Left cardiac atrium (tissue), 4 donors: ENCODE results near the gene BICDL2. TPM values are rescaled to one million over a fixed set of nuclear protein-coding genes. Genes with fewer than 3 reads are reported as not detected.
"Not testable (repeated sequence)": the region's sequence is repeated elsewhere in the genome, so short reads cannot be mapped to it uniquely, and the experiment has no call there.

Source experiments
- ATAC-seq, 2 donors: fragments of 200-7000 bp; cut with Tn5 transposase; one replicate each; pipeline ENCODE4 v1.9.1; 2020; ENCODE audit warnings: mild to moderate bottlenecking in 2 of 2, moderate library complexity in 2 of 2
- DNase-seq: peaks from one replicate; pipeline ENCODE4 v3.0.0-alpha.2; 2020
- intact Hi-C, 2 donors: fragments of 100-400 bp; cut with DNase I; formaldehyde crosslinking; loops; one replicate each; pipeline versions ENCODE4 v1.14.1 to v1.15.1; 2022 to 2023
- total RNA-seq, 2 donors: library from RNA; stranded (reverse); fragmentation: NEBNext Ultra II Directional; extraction: Animal tissue kit (Norgen Biotek cat#: 25700); gene quantifications; one replicate each; pipeline ENCODE4 v1.2.1, GENCODE V29; 2021
- donor health status: DM: no; HTN: yes; CAD: no.
- donor health status: DM: no; HTN: yes; CAD: no; lungs with severe emphysema.
- donor health status: DM: yes; HTN: yes; CAD: no.
- donor health status: Dilated cardiomyopathy.

The BICDL2 gene
- total RNA-seq, 2 donors from 2014 or later: not detected

DNA sequence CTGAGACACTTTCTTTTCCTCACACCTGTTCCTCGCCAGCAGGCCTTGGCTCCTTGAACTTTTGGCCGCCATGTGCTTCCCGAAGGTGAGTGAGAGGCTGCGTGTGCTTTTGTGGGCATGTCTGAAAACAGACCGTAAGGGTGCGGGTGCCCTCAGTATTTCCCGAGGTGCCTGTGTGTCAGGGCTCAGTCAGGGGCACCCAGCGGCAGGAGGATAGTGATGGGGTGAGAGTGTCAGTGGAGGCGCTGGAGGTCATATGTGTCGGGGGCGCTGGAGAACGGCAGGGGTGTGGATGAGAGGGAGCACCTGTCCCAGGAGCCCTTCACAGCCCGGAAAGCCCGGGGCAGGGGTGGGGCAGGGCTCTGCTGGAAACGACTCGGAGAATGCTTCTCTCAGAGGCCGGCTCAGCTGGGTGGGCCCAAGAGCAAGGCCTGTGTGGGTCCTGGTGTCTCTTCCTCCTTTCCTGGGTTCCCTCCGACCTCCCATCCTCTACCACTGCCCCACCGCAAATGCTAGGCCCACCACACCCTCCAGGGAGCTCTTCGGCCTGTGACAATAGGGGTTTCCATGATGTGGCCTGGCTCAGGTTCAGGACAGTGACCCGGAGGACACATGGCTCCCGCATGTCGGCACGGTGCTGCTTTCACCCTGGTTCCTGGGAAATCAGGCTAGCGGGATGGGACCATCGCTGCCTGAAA is 29.1 kb upstream of the BICDL2 start:
- peak; percentile 12 to 29 for ATAC-seq
- intact Hi-C loops: no loop called here
- DNase-seq: peak; percentile 31

DNA sequence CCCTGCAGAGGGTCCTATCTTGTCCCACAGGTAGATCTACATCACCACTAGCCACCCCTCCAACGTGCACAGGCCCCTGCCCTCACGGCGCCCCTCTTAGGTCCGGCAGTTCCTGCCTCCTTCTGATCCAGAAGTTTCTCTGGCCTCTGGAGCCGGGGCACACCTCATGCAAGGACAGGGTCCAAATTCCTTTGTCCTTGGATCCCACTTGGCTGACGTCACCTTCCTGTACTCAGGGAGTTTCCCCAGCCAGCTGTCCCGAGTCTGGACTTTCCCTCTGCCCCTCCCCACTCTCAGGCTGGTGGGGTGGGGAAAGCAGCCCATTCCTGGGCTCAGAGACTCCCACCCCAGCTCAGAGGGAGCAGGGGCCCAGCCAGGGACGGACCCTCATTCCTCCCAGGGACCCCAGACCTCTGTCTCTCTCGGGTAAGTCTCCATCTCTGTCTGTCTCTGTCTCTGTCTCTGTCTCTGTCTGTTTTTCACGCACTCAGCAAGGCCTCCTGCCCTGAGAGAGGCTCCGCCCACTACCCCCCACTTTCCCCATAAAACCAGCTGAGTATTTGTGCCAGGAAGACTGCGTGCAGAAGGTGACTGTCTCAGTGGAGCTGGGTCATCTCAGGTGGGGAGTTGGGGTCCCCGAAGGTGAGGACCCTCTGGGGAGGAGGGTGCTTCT is 28.5 kb upstream of the BICDL2 start, which contains the start of gene IL32:
Gene IL32, plus strand, starts transcription at position 572 of the 673 bp plus-strand sequence. CDS start 172 bp downstream, outside the sequence.
- intact Hi-C loops: no loop called here
- ATAC-seq (peak; percentile 82 to 83), DNase-seq (peak; percentile 80)

DNA sequence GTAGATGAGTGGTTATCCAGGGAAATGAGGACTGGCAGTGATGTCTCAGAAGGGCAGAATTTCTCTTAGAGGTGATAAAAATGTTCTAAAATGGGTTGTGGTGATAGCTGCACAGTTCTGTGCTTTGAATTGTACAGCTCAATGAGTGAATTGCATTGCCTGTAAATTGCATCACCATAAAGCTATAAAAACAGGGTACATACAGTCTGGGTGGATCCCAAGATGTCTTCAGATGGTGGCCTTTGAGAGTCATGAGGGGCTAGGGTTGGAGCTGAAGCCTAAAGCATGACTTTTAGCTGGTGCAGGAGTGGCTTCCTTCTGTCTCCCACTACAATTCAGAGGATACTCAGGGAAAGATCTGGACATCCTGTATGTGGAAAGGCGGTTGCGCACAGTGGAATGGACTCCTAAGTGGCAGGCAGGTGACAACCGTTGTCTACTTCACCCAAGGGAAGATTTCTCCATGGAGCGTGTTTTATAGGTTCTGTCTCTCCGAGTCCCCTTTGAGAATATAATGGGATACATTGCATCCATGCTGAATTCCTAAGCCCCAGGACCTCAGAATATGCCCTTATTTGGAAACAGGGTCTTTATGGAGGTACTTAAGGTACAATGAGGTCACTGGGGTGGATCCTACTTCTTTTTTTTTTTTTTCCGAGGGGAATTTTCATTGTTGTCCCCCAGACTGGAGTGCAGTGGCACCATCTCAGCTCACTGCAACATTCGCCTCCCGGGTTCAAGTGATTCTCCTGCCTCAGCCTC is 27.1 kb upstream of the BICDL2 start:
- no peak for DNase-seq
- intact Hi-C loops: no loop called here
- no peak for ATAC-seq

DNA sequence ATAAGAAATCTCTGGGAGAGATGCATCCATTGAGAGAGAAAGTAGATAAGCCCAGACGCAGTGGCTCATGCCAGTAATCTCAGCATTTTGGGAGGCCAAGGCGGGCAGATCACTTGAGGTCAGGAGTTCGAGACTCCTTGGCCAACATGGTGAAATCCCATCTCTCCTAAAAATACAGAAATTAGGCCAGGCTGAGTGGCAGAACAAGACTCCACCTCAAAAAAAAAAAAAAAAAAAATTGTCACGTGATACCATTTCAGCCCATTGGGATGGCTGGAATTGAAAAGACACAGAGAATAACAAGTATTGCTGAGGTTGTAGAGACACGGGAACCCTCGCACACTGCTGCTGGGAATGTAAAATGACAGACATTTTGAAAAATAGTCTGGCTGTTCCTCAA is 25.8 kb upstream of the BICDL2 start:
- intact Hi-C loops: no loop called here
- ATAC-seq (no peak), DNase-seq (no peak)

DNA sequence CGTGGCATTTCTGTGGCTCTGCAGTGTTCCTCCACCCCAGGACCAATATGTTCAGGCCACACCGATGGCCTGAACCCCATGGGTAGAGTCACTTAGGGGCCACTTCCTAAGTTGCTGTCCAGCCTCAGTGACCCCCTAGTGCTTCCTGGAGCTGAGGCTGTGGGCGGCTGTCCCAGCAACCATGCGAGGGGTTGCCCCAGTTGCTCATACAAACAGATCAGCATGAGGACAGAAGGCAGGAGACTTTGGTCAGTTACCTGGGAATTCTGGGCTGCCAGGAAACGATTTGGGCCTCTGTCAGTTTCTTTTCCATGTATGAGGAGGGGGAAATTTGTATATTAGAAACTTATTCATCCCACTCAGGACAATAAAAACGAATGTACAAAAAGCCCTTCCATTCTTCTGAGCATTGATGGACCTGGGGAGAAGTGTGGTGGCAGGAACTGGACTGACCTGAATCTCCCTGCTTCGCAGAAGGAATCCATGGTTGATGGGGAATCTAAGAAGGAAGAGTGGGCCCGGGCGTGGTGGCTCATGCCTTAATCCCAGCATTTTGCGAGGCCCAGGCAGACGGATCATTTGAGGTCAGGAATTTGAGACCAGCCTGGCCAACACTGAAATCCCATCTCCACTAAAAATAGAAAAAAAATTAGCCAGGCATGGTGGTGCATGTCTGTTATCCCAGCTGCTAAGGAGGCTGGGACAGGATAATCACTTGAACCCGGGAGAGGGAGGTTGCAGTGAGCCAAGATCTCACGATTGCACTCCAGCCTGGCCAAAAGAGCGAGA is 23.8 kb upstream of the BICDL2 start:
- DNase-seq (no peak), ATAC-seq (no peak)
- intact Hi-C loops: no loop called here

DNA sequence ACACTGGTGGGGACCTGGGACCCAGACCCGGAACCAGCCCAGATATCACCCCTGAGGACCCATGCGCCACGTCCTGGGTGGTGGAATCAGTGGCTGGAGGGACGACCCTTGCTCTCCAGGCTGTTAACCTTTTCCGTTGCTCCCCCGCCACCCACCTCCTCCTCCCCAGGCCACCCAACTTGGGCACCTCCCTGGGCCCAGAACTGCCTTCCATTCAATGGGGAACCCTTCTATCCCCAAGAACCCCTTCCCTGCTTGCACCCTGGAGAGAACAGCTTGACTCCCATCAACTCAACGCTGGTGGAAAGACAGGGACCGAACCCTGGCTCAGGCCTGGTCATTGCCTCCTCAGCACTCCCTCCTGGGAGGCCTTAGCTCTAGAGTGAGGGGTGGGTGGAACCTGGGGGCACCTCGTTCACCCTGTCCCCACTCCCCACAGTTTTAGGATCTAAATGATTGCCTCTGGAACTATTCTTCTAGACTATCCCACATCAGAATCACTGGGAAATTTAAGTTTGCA is 23.0 kb upstream of the BICDL2 start:
- DNase-seq (no peak), ATAC-seq (no peak)
- intact Hi-C loops: loop anchor here (2.0 to 10.0 kb wide), 3 partner anchors 45 to 108 kb away; no protein-coding TSS in a partner anchor

DNA sequence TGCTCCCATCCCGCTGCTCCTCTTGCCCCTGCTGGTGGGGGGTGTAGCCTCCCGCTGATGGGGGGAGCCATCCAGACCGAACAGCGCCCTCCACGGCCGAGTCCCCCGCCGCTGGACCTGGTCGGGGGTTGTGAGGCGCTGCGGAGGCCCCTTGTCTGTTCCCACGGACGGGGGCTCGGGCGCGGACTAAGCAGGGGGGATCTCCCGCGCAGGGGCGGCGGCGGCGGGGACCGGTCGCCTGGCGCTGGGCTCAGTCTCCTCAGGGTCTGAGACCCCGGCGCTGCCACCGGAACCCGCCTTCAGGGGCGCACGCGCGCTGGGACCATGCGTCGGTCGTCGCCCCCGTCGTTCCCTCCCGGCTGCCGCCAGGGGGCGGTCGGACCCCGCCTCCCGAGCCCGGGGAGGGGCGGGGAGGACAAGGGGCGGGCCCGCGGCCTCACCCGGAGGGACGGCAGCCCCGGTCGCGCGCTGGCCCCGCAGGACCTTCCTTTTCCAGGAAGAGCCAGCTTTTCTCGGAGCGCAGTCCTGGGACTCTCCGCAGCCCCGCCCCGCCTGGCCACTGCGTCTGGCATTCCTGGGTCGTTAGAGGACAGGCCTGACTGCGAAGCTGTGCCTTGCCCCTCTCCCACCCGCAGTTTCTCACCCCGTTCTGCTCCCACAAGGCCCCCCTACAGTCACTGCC is 22.4 kb upstream of the BICDL2 start:
- ATAC-seq (peak; percentile 95), DNase-seq (peak; percentile 92)
- intact Hi-C loops: loop anchor here (2.0 to 10.0 kb wide), 3 partner anchors 46 to 108 kb away; no protein-coding TSS in a partner anchor

DNA sequence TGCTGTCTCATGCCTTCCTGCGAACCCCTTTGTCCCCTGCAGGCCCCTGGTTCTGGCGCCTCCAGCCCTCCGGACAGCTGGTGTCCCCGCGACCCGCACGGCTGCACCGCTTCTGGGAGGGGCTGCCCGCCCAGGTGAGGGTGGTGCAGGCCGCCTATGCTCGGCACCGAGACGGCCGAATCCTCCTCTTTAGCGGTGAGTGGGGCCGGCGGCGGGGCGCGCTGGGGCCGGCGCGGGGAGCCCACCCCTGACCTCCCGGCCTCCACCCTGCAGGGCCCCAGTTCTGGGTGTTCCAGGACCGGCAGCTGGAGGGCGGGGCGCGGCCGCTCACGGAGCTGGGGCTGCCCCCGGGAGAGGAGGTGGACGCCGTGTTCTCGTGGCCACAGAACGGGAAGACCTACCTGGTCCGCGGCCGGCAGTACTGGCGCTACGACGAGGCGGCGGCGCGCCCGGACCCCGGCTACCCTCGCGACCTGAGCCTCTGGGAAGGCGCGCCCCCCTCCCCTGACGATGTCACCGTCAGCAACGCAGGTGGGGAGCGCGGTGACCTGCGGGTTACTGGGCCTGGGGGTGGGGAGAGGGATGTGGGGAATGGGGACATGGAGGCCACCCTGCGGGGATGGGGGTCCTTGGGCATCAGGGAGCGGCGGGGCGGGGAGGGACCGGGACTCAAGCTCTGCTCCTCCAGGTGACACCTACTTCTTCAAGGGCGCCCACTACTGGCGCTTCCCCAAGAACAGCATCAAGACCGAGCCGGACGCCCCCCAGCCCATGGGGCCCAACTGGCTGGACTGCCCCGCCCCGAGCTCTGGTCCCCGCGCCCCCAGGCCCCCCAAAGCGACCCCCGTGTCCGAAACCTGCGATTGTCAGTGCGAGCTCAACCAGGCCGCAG is 21.6 kb upstream of the BICDL2 start:
- peak; percentile 52 for DNase-seq
- intact Hi-C loops: loop anchor here (2.0 to 10.0 kb wide), 3 partner anchors 46 to 109 kb away; no protein-coding TSS in a partner anchor
- peak; percentile 18 to 36 for ATAC-seq

DNA sequence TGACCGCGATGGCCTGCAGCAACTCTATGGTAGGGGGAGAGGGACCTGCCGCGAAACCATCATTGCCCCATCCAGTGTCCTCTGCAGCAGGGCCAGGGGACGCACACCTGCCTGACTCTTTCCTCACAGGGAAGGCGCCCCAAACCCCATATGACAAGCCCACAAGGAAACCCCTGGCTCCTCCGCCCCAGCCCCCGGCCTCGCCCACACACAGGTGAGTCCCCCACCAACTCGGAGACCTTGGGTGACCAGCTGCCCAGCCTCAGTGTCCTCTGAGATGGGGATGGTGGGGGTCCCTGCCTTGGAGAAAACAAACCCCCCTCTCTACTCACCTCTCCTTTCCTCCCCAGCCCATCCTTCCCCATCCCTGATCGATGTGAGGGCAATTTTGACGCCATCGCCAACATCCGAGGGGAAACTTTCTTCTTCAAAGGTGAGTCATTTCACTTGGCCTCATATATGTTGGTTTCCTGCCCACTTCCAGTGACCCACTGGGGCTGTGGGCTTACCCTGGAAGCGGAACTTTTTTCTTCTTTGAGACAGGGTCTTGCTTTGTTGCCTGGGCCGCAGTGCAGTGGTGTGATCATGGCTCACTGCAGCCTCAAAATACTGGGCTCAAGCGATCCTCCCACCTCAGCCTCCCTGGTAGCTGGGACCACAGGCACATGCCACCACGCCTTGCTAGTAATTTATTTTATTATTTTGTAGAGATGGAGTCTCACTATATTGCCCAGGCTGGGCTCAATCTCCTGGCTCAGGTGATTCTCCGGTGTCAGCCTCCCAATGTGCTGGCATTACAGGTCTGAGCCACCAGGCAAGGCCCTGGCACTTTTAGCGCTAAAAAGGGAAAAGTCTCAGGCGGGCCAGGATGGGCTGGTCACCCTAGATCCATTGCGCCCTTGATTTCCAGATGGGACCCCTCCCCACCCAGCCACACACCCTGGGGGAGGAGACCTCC is 20.7 kb upstream of the BICDL2 start:
- intact Hi-C loops: loop anchor here (2.0 to 10.0 kb wide), 3 partner anchors 47 to 110 kb away; no protein-coding TSS in a partner anchor
- DNase-seq (no peak), ATAC-seq (no peak)

DNA sequence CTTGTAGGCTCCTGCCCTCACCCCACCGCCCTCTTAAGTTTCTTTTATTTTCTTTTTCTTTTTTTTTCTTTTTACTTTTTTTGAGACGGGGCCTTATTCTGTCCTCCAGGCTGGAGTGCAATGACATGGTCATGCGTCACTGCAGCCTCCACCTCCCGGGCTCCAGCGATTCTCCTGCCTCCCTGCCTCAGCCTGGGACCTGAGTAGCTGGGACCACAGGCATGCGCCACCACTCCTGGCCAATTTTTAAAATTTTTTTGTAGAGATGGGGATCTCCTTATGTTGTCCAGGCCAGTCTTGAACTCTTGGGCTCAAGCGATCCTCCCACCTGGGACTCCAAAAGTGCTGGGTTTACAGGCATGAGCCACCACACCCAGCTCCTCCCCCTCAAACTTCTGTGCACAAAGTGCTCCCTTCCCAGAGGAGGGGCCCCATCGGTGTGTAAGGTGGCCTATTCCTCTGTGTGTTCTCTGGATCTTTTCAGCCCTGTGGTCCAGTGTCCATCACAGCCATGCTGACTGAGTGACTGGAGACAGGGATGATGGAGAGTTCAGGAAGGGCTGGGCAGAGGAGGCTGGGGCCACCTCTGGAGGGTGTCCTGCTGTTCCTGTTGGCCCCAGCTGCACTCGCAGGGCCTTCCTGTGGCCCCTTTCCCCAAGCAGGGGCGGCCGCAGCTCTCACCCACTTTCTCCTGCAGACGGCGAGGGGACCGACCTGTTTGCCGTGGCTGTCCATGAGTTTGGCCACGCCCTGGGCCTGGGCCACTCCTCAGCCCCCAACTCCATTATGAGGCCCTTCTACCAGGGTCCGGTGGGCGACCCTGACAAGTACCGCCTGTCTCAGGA is 19.8 kb upstream of the BICDL2 start:
- no peak for ATAC-seq
- DNase-seq: no peak
- intact Hi-C loops: loop anchor here (5.0 to 10.0 kb wide), 2 partner anchors 48 to 111 kb away; no protein-coding TSS in a partner anchor

DNA sequence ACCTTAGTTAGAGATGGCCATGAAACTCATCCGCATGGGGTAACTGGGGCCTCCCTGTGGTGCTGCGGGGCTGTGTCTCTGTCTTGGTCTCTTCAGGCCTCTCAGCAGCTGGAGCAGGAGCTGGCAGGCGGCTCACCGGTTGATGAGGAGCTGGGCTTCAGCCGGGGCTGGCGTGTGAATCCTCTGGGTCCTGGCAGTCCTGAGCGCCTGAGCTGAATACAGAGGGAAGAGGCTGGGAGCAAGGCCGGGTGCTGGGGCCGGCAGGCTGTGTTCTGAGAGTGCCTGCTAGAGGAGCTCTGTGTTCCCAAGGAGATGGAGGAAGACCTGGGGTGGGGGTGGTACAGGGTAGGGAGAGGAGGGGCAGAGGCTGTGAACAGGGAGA is 19.0 kb upstream of the BICDL2 start:
- intact Hi-C loops: loop anchor here (5.0 to 10.0 kb wide), 2 partner anchors 49 to 112 kb away; no protein-coding TSS in a partner anchor
- DNase-seq, ATAC-seq: not testable (repeated sequence)

DNA sequence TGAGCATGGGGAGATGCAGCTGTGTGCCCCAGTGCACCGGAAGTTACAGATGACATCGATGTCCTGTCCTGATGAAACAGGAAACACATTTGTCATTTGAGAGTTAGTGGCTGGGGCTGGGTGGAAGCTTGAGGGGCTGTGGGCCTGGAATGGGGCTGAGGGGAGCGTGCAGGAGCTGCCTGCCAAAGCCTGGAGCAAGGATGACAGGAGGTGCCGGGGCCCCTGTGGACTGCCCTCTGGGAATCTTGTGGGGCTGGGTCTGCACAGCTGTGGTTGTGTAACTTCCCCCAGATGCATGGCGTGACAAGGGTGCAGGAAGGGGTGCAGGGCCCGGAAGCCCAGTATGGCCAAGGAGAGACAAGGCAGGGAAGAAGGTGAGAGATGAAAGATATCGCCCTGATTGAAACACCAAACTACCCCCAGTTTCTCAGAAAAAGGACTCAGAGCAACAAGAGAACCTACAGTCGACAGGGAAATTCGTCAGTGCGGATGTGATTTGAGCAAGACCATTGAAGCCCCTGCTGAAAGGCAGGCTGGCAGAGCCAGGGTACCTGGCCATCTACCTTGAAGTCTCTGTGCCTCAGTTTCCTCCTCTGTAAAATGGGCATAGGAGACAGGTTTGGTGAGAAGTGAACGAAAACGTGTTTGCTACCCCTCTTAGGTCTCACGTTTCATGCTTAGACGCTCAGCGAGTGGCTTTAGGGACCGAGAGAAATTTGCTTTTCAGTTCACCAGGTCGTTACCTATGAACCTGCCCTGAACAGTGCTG is 18.4 kb upstream of the BICDL2 start:
- DNase-seq (no peak), ATAC-seq (no peak)
- intact Hi-C loops: loop anchor here (5.0 to 10.0 kb wide), 2 partner anchors 50 to 112 kb away; no protein-coding TSS in a partner anchor

DNA sequence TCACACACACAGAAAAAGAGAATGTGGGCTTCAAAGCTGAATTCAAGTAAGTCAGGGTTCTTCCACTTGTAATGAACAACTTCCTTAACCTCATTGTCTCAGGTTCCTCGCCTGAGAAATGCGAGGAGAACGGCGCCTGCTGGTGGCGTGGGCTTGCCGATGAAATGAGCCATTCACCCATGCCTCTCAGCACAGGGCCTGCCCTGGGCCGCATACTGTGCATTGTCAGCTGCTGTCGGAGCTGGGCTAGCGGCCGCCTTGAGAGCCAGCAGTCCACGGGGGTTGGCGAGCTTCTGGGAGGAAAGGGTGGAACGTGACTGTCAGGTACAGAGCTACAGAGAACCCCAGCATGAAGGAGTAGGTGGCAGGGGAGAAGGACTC is 16.6 kb upstream of the BICDL2 start:
- intact Hi-C loops: loop anchor here in 1 of 2 donors (10.0 kb wide), 1 partner anchor 51 kb away; no protein-coding TSS in a partner anchor
- not testable (repeated sequence) for ATAC-seq, DNase-seq
